ENCODE data around the gene OR13C8.

DNA sequence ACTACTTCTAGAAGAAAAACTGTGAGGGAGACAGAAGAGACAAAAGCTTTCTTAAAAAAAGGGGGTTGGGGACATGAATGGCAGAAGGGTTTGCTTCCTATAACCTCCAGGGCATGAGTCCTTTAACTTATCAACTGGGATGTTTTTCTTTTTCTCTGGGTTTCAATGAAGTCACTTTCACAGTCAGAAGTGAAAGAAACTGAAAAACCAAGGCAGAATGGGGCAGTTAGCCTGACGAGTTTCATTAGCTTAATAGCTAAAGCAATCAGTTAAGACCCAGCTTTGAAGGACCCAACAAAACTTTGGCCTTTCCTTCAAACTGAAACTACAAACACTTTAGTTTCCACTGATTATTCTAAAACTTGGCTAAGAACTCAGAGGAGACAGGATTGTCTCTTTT lies 4.6 kb upstream of the OR13C8 start:
- TF ChIP-seq, protein P1, sequence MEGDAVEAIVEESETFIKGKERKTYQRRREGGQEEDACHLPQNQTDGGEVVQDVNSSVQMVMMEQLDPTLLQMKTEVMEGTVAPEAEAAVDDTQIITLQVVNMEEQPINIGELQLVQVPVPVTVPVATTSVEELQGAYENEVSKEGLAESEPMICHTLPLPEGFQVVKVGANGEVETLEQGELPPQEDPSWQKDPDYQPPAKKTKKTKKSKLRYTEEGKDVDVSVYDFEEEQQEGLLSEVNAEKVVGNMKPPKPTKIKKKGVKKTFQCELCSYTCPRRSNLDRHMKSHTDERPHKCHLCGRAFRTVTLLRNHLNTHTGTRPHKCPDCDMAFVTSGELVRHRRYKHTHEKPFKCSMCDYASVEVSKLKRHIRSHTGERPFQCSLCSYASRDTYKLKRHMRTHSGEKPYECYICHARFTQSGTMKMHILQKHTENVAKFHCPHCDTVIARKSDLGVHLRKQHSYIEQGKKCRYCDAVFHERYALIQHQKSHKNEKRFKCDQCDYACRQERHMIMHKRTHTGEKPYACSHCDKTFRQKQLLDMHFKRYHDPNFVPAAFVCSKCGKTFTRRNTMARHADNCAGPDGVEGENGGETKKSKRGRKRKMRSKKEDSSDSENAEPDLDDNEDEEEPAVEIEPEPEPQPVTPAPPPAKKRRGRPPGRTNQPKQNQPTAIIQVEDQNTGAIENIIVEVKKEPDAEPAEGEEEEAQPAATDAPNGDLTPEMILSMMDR (IDR thresholded peaks at IDR 0.05) = no peak
- TF ChIP-seq POLR2A (IDR thresholded peaks at IDR 0.05) (no peak), POLR2AphosphoS5 (IDR thresholded peaks at IDR 0.05) (no peak), EP300 (IDR thresholded peaks at IDR 0.05) (no peak)

Data from suprapubic skin (tissue), 4 donors.